GM12878 (cell line): Measurements from ENCODE around the gene GABBR2. TPM values are rescaled to one million over a fixed set of nuclear protein-coding genes. Genes with fewer than 3 reads are reported as not detected.

Source experiments
- ATAC-seq: fragments of 200-7000 bp; cut with Tn5 transposase; 3 replicates; pipeline ENCODE4 v1.9.1; 2020; ENCODE audit warnings: mild to moderate bottlenecking, moderate library complexity
- BruUV-seq: library from RNA; stranded (reverse); fragments of 400-500 nt; replicated peaks from 2 replicates; lab custom pipeline; 2021; lab: Mats Ljungman, UMichigan
- CTCF ChIA-PET: fragments of 300-600 bp; sonication (Branson Sonifier 250); formaldehyde crosslinking; extraction: SDS; loops from one replicate; lab custom pipeline; 2021; ENCODE audit warnings: inconsistent platforms; lab: Yijun Ruan, JAX
- POLR2A ChIA-PET: fragments of 350-600 bp; formaldehyde crosslinking; extraction: SDS; loops from one replicate; lab custom pipeline; 2021; ENCODE audit warnings: inconsistent platforms; lab: Charles Lee
- RAD21 ChIA-PET: fragments of 300-600 bp; sonication (Branson Sonifier 250); formaldehyde crosslinking; loops from one replicate; lab custom pipeline; 2023; ENCODE audit warnings: antibody characterized with exemption; ENCODE audit not compliant: unreplicated experiment; lab: Charles Lee
- SMC1A ChIA-PET: fragments of 300-600 bp; sonication (Branson Sonifier 250); formaldehyde crosslinking; loops from one replicate; lab custom pipeline; 2023; ENCODE audit not compliant: unreplicated experiment, uncharacterized antibody; lab: Charles Lee
- DNase-seq: peaks from one replicate; pipeline ENCODE4 v3.0.0-alpha.2; 2011; ENCODE audit warnings: low read depth, low spot score
- FAIRE-seq: peaks from 3 replicates; lab custom pipeline; 2011; peaks lifted over from hg19 to GRCh38; lab: Jason Lieb, UNC
- H2AFZ ChIP-seq: 2 replicates; pipeline ENCODE4 v1.6.0; 2011; ENCODE audit warnings: low read depth, low read length, control low read depth; ENCODE audit not compliant: control insufficient read depth
- H3K27ac ChIP-seq: 2 replicates; pipeline ENCODE4 v1.5.1; 2011; ENCODE audit warnings: control low read depth; ENCODE audit not compliant: control insufficient read depth, insufficient read depth
- H3K27me3 ChIP-seq, 2 experiments: replicated peaks in 1 of 2; 2 replicates each; pipeline versions ENCODE4 v1.6.0 to v1.6.1; 2011; ENCODE audit warnings: low read length in 1 of 2; ENCODE audit not compliant: control insufficient read depth in 2 of 2, insufficient read depth in 2 of 2
- H3K36me3 ChIP-seq, 2 experiments: 2 replicates each; pipeline ENCODE4 v1.5.1; 2011; ENCODE audit warnings: low read length in 1 of 2; ENCODE audit not compliant: control insufficient read depth in 2 of 2, insufficient read depth in 2 of 2
- H3K4me1 ChIP-seq: 2 replicates; pipeline ENCODE4 v1.6.1; 2011; ENCODE audit warnings: mild to moderate bottlenecking, low read length, moderate library complexity, mixed read lengths; ENCODE audit not compliant: control insufficient read depth, insufficient read depth
- H3K4me2 ChIP-seq: 2 replicates; pipeline ENCODE4 v1.6.0; 2011; ENCODE audit warnings: control low read depth; ENCODE audit not compliant: control insufficient read depth, insufficient read depth
- H3K4me3 ChIP-seq: fragments of 200-600 bp; sonication (generic); 2 replicates; pipeline ENCODE4 v1.5.1; 2016
- H3K79me2 ChIP-seq: 2 replicates; pipeline ENCODE4 v1.6.0; 2011; ENCODE audit warnings: low read length; ENCODE audit not compliant: control insufficient read depth, insufficient read depth
- H3K9ac ChIP-seq: 2 replicates; pipeline ENCODE4 v1.8.0; 2011; ENCODE audit warnings: low read length, control low read depth, mixed read lengths; ENCODE audit not compliant: control insufficient read depth, insufficient read depth
- H3K9me3 ChIP-seq: replicated peaks from 3 replicates; pipeline ENCODE4 v1.5.1; 2011; ENCODE audit warnings: mild to moderate bottlenecking, low read length; ENCODE audit not compliant: control insufficient read depth, insufficient read depth
- H4K20me1 ChIP-seq: 2 replicates; pipeline ENCODE4 v1.6.0; 2011; ENCODE audit not compliant: control insufficient read depth, insufficient read depth
- ATF7 ChIP-seq: fragments of 450-650 bp; IDR thresholded peaks from 2 replicates; pipeline ENCODE4 v1.6.1; 2016; ENCODE audit warnings: low read depth, mild to moderate bottlenecking
- CBX3 ChIP-seq: fragments of 200-600 bp; sonication (generic); IDR thresholded peaks from 2 replicates; pipeline ENCODE4 v1.6.1; 2016; ENCODE audit warnings: low read depth, borderline replicate concordance
- CTCF ChIP-seq, 3 experiments: IDR thresholded peaks in 2 of 3; conservative IDR thresholded peaks in 1 of 3; 2 replicates each; pipeline ENCODE4 v1.5.1; 2011; ENCODE audit warnings: low read depth in 3 of 3, low read length in 3 of 3, mild to moderate bottlenecking in 3 of 3, control low read depth in 2 of 3, moderate library complexity in 2 of 3, inconsistent platforms in 1 of 3, mixed read lengths in 1 of 3; ENCODE audit not compliant: control insufficient read depth in 2 of 3, insufficient read depth in 1 of 3; ENCODE audit errors: extremely low read depth in 1 of 3
- EGR1 ChIP-seq, 2 experiments: IDR thresholded peaks; 1 replicate in 1 of 2; 2 replicates in 1 of 2; pipeline ENCODE4 v1.6.1; 2011 to 2012; ENCODE audit warnings: low read depth in 2 of 2, low read length in 2 of 2, borderline replicate concordance in 1 of 2, mild to moderate bottlenecking in 1 of 2, moderate library complexity in 1 of 2
- ETV6 ChIP-seq, 2 experiments: fragments of 450-650 bp in 1 of 2; IDR thresholded peaks in 1 of 2; conservative IDR thresholded peaks in 1 of 2; 2 replicates each; pipeline ENCODE4 v1.6.1; 2014; ENCODE audit warnings: antibody characterized with exemption in 1 of 2, borderline replicate concordance in 1 of 2, low read depth in 1 of 2, mild to moderate bottlenecking in 1 of 2, moderate library complexity in 1 of 2
- HDAC6 ChIP-seq: fragments of 200-600 bp; sonication (generic); IDR thresholded peaks from one replicate; pipeline ENCODE4 v1.8.0; 2017; ENCODE audit warnings: antibody characterized with exemption; ENCODE audit not compliant: unreplicated experiment
- HDGF ChIP-seq: fragments of 450-650 bp; IDR thresholded peaks from 2 replicates; pipeline ENCODE4 v1.6.1; 2016; ENCODE audit warnings: antibody characterized with exemption
- IKZF1 ChIP-seq: fragments of 450-650 bp; conservative IDR thresholded peaks from 2 replicates; pipeline ENCODE4 v1.6.1; 2017; ENCODE audit warnings: antibody characterized with exemption, mild to moderate bottlenecking
- MLLT1 ChIP-seq: fragments of 450-650 bp; IDR thresholded peaks from 2 replicates; pipeline ENCODE4 v1.6.1; 2016; ENCODE audit warnings: mild to moderate bottlenecking
- MYB ChIP-seq: fragments of 150-350 bp; IDR thresholded peaks from 2 replicates; pipeline ENCODE4 v1.6.1; 2014; ENCODE audit warnings: mild to moderate bottlenecking, low read depth, low read length, borderline replicate concordance
- NFYB ChIP-seq: IDR thresholded peaks from 2 replicates; pipeline ENCODE4 v1.6.1; 2011; ENCODE audit warnings: low read depth, mild to moderate bottlenecking, low read length, improper control_type of control experiment, moderate library complexity; ENCODE audit not compliant: insufficient read depth
- PML ChIP-seq: IDR thresholded peaks from 2 replicates; pipeline ENCODE4 v1.6.1; 2012; ENCODE audit warnings: low read length, inconsistent platforms
- RAD21 ChIP-seq: IDR thresholded peaks from 2 replicates; pipeline ENCODE4 v1.6.1; 2011; ENCODE audit warnings: mild to moderate bottlenecking, low read depth, low read length, moderate library complexity; ENCODE audit not compliant: insufficient read depth
- RELA ChIP-seq: fragments of 450-650 bp; IDR thresholded peaks from 2 replicates; pipeline ENCODE4 v1.8.0; 2014; ENCODE audit warnings: borderline replicate concordance; ENCODE audit not compliant: partially characterized antibody
- SKIL ChIP-seq: fragments of 450-650 bp; IDR thresholded peaks from 2 replicates; pipeline ENCODE4 v1.6.1; 2017; ENCODE audit warnings: mild to moderate bottlenecking, low read depth, inconsistent platforms; ENCODE audit not compliant: poor library complexity, severe bottlenecking
- SMAD1 ChIP-seq: fragments of 450-650 bp; IDR thresholded peaks from 2 replicates; pipeline ENCODE4 v1.6.1; 2018; ENCODE audit warnings: mild to moderate bottlenecking, low read depth; ENCODE audit not compliant: partially characterized antibody
- SMC3 ChIP-seq: IDR thresholded peaks from 2 replicates; pipeline ENCODE4 v1.6.1; 2011; ENCODE audit warnings: low read length, improper control_type of control experiment, borderline replicate concordance
- SREBF1 ChIP-seq: IDR thresholded peaks from 2 replicates; pipeline ENCODE4 v1.6.1; 2012; ENCODE audit warnings: mild to moderate bottlenecking, low read length
- TCF3 ChIP-seq: IDR thresholded peaks from 2 replicates; pipeline ENCODE4 v1.6.1; 2012; ENCODE audit warnings: low read depth, mild to moderate bottlenecking, low read length, borderline replicate concordance; ENCODE audit not compliant: insufficient read depth
- YY1 ChIP-seq: IDR thresholded peaks from 2 replicates; pipeline ENCODE4 v1.6.1; 2011; ENCODE audit warnings: low read depth, mild to moderate bottlenecking, low read length
- WGBS: methylation state at CpG from one replicate; pipeline ENCODE4 v1.1.6; 2016; ENCODE audit warnings: low lambda C conversion rate; ENCODE audit not compliant: insufficient replicate concordance, insufficient coverage; ENCODE audit errors: missing lambda C conversion rate; 5-methylcytosine and 5-hydroxymethylcytosine counted together
- in situ Hi-C: fragments of 300-500 bp; cut with MboI; formaldehyde crosslinking; loops from 9 replicates; pipeline ENCODE4 v1.14.3; 2018; ENCODE audit warnings: mixed read lengths
- intact Hi-C: fragments of 100-400 bp; cut with micrococcal nuclease; formaldehyde crosslinking; loops from one replicate; pipeline ENCODE4 v1.14.2; 2022; ENCODE audit not compliant: unreplicated experiment
- polyA plus RNA-seq, 11 experiments: library from polyadenylated mRNA; depleted of rRNA in 4 of 11; unstranded in 6 of 11; stranded (reverse) in 5 of 11; fragments of >200 nt; fragmentation: Nextera tagmentation in 4 of 11; fragmentation: Illumina TruSeq in 1 of 11; extraction: Ambion mirVana in 4 of 11; extraction: Trizol in 1 of 11; gene quantifications; 1 replicate in 1 of 11; 2 replicates in 10 of 11; pipeline versions ENCODE4 v1.2.1 to v1.2.3, GENCODE V29; 2011 to 2016; ENCODE audit warnings: inconsistent platforms in 2 of 11, missing spikeins in 2 of 11, low read depth in 1 of 11
- total RNA-seq, 4 experiments: library from RNA; depleted of rRNA in 3 of 4; stranded (reverse); fragments of >200 nt in 3 of 4; fragmentation: Illumina TruSeq in 1 of 4; extraction: Trizol in 1 of 4; gene quantifications; 2 replicates each; pipeline versions ENCODE4 v1.2.1 to v1.2.3, GENCODE V29; 2013 to 2021

Gene GABBR2
- total and polyA plus RNA-seq, 10 of the 15 experiments (the other 5 are each of a cell fraction or from before 2014, with no cell fraction given): 0.02 to 2.2 (median 0.06) TPM; not detected in 2

GRCh38 chr9:98589102-98589501 lies 119.6 kb downstream of the GABBR2 start:
- no peaks in the 10 kb centered on the region for H3K79me2 ChIP-seq
- H3K36me3 ChIP-seq: no peaks in the 10 kb centered on the region
- intact Hi-C loops: no loop called here
- H3K4me2 ChIP-seq: no peak overlapping the region
- ATAC-seq (no peak), DNase-seq (no peak), FAIRE-seq (no peak)
- ChIA-PET CTCF (no interaction called here), POLR2A (no interaction called here), SMC1A (no interaction called here), RAD21 (no interaction called here)
- H3K9ac ChIP-seq: no peak overlapping the region
- TF ChIP-seq EGR1 (IDR thresholded peaks at IDR 0.05; ENCODE audit: borderline replicate concordance in 1 of 2, low read depth in 2 of 2, low read length in 2 of 2): no peak
- TF ChIP-seq MLLT1: no peak
- no peak for TF ChIP-seq NFYB
- no peak for TF ChIP-seq CBX3
- no peak for TF ChIP-seq SMAD1
- TF ChIP-seq CTCF (IDR thresholded peaks at IDR 0.05 in 2 of 3, conservative IDR thresholded peaks at IDR 0.05 in 1 of 3; ENCODE audit: control insufficient read depth in 2 of 3, extremely low read depth in 1 of 3, insufficient read depth in 1 of 3, low read depth in 3 of 3, low read length in 3 of 3): no peak
- TF ChIP-seq IKZF1: no peak
- no peak for TF ChIP-seq ETV6 (conservative IDR thresholded peaks at IDR 0.05 in 1 of 2, IDR thresholded peaks at IDR 0.05 in 1 of 2; ENCODE audit: borderline replicate concordance in 1 of 2, low read depth in 1 of 2)
- no peak for TF ChIP-seq SREBF1
- no peak for TF ChIP-seq YY1
- no peak for TF ChIP-seq SKIL
- TF ChIP-seq HDAC6: no peak
- TF ChIP-seq ATF7: no peak
- no peak for TF ChIP-seq HDGF
- no peak for TF ChIP-seq PML
- TF ChIP-seq RAD21: no peak
- TF ChIP-seq SMC3: no peak
- TF ChIP-seq RELA: no peak
- TF ChIP-seq TCF3: no peak
- no peak for TF ChIP-seq MYB
- in situ Hi-C loops: no loop called here
- H2AFZ ChIP-seq: no peak overlapping the region
- no peak overlapping the region for H3K27ac ChIP-seq
- no peaks in the 10 kb centered on the region; a peak in 1 of 4 replicates for H3K27me3 ChIP-seq
- no peak overlapping the region for H3K4me3 ChIP-seq
- H3K9me3 ChIP-seq: no peaks in the 10 kb centered on the region
- H4K20me1 ChIP-seq: no peaks in the 10 kb centered on the region
- WGBS: 49% methylated on average over 4 of the region's 4 CpGs
- BruUV-seq: no TSS peak
- peaks cover 2% of the 10 kb centered on the region for H3K4me1 ChIP-seq
